ENCODE measurements around the gene NR5A2. TPM values are rescaled to one million over a fixed set of nuclear protein-coding genes. Genes with fewer than 3 reads are reported as not detected.
A peak's percentile ranks its signal among the peaks of the same experiment; 100 is the strongest.

The NR5A2 gene
- total RNA-seq, 3 donors from 2014 or later, result 32.7 to 75.3 (median 47.9) TPM

DNA sequence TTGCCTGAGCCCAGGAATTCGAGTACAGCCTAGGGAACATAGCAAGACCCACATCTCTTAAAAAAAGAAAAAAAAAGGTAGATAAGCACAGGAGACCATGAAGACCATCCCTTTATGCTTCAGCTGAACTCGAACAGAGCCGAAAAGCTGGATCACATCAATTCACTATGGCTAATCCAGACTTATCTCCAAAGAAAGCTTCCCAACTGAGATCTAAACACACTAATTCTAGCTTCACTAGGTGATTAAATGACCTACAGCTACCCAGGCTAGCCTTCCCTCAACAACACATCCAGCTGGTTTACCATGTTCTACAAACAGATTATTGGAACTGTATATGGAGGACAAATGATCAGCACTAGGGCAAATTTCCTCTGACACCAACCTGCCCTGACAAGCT lies 44.0 kb upstream of the NR5A2 start:
- Histone ChIP-seq H3K4me1 (ENCODE audit: low read depth) (no peaks in the 10 kb centered on the region), H3K9me3 (no peaks in the 10 kb centered on the region), H3K4me3 (no peak overlapping the region), H3K36me3 (ENCODE audit: low read depth) (no peaks in the 10 kb centered on the region)
- ATAC-seq (no peak), DNase-seq (no peak)
- intact Hi-C loops (cut with DNase I, micrococcal nuclease), result no loop called here
- TF ChIP-seq CTCF (IDR thresholded peaks at IDR 0.05), result no peak

- Histone ChIP-seq H3K4me1 (ENCODE audit: low read depth) (no peaks in the 10 kb centered on the region), H3K4me3 (no peak overlapping the region), H3K9me3 (no peaks in the 10 kb centered on the region), H3K36me3 (ENCODE audit: low read depth) (no peaks in the 10 kb centered on the region)
- no peak for DNase-seq
- peak; percentile 95 for ATAC-seq
- intact Hi-C loops (cut with DNase I, micrococcal nuclease), result no loop called here
- TF ChIP-seq CTCF (IDR thresholded peaks at IDR 0.05), result no peak
Measured at GRCh38 chr1:199995096-199995685, 32.3 kb upstream of the NR5A2 start.

- H3K36me3 ChIP-seq (ENCODE audit: low read depth), result no peaks in the 10 kb centered on the region
- ATAC-seq (no peak), DNase-seq (no peak)
- TF ChIP-seq CTCF (IDR thresholded peaks at IDR 0.05), result no peak
- H3K4me1 ChIP-seq (ENCODE audit: low read depth), result no peaks in the 10 kb centered on the region
- no peaks in the 10 kb centered on the region for H3K9me3 ChIP-seq
- H3K4me3 ChIP-seq, result no peak overlapping the region
- intact Hi-C loops (cut with DNase I, micrococcal nuclease), result no loop called here
Measured at GRCh38 chr1:200005165-200005564, 22.3 kb upstream of the NR5A2 start.

- no peaks in the 10 kb centered on the region for H3K4me1 ChIP-seq (ENCODE audit: low read depth)
- intact Hi-C loops (cut with DNase I, micrococcal nuclease), result no loop called here
- H3K9me3 ChIP-seq, result no peaks in the 10 kb centered on the region
- DNase-seq, result no peak
- no peak for TF ChIP-seq CTCF (IDR thresholded peaks at IDR 0.05)
- peak; percentile 17 for ATAC-seq
- no peaks in the 10 kb centered on the region for H3K36me3 ChIP-seq (ENCODE audit: low read depth)
- H3K4me3 ChIP-seq, result no peak overlapping the region
Measured at GRCh38 chr1:200006711-200007110, 20.8 kb upstream of the NR5A2 start.

DNA sequence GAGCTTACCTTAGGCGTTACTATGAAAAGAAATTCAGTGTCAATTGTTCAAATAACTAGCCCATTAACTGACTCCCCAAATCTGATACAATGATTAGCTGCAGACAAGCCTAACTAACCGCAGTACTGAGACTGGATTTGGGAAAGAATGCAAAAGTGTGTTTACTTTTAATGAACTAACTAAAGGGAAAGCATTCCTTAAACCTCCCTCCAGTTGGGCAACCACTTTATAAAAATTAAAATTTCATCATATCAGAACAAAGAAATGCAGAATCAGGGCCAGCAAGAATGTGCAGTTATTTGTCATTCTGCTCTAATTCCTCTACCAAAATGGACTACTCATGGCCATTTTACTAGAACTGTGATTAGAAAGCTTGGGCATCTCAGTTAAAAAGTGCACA lies 11.7 kb upstream of the NR5A2 start:
- Histone ChIP-seq H3K4me1 (ENCODE audit: low read depth) (no peaks in the 10 kb centered on the region), H3K4me3 (no peak overlapping the region), H3K9me3 (no peaks in the 10 kb centered on the region), H3K36me3 (ENCODE audit: low read depth) (no peaks in the 10 kb centered on the region)
- no peak for ATAC-seq
- DNase-seq, result no peak
- TF ChIP-seq CTCF (IDR thresholded peaks at IDR 0.05), result no peak
- intact Hi-C loops (cut with DNase I, micrococcal nuclease), result no loop called here
